Measurements from ENCODE around the gene PRR29. TPM values are rescaled to one million over a fixed set of nuclear protein-coding genes. Genes with fewer than 3 reads are reported as not detected.

Gene PRR29
- total and polyA plus RNA-seq, 4 donors, result 0.02 to 0.35 (median 0.14) TPM; not detected in 1

GRCh38 chr17:63984651-63985386 lies 13.3 kb upstream of the PRR29 start:
- TF ChIP-seq JUND (IDR thresholded peaks at IDR 0.05), result peak; percentile 94 to 95
- TF ChIP-seq RXRA (IDR thresholded peaks at IDR 0.05), result no peak
- no peak for TF ChIP-seq TAF1 (conservative IDR thresholded peaks at IDR 0.05)
- no peak for TF ChIP-seq YY1 (IDR thresholded peaks at IDR 0.05)
- TF ChIP-seq NR2F2 (IDR thresholded peaks at IDR 0.05), result peak; percentile 66
- no peak for TF ChIP-seq GABPA (IDR thresholded peaks at IDR 0.05 in 1 of 2, conservative IDR thresholded peaks at IDR 0.05 in 1 of 2)
- TF ChIP-seq SP1 (IDR thresholded peaks at IDR 0.05), result peak; percentile 14
- peak in 1 of 2 donors; percentile 31 for TF ChIP-seq RAD21 (IDR thresholded peaks at IDR 0.05)
- H3K27ac ChIP-seq (ENCODE audit: low read depth in 1 of 2, low read length in 2 of 2), result peak overlapping the region in 1 of 2 donors; percentile 43
- no peak overlapping the region for H3K4me3 ChIP-seq (ENCODE audit: low read depth in 1 of 3, low read length in 3 of 3)
- H3K9ac ChIP-seq (ENCODE audit: low read depth in 1 of 2, low read length in 2 of 2), result no peak overlapping the region
- H3K27me3 ChIP-seq (ENCODE audit: control insufficient read depth in 4 of 4, insufficient read depth in 4 of 4, low read length in 3 of 4), result no peaks in the 10 kb centered on the region
- WGBS, result 74% methylated on average over 16 of the region's 16 CpGs
- H3K4me1 ChIP-seq (ENCODE audit: control insufficient read depth in 4 of 4, insufficient read depth in 4 of 4, low read length in 3 of 4), result peaks cover 0 to 3% (median 0%) of the 10 kb centered on the region in 4 donors
- H3K36me3 ChIP-seq (ENCODE audit: control insufficient read depth in 4 of 4, insufficient read depth in 3 of 4, low read depth in 1 of 4, low read length in 3 of 4), result no peaks in the 10 kb centered on the region
- H3K9me3 ChIP-seq (ENCODE audit: control insufficient read depth in 4 of 4, low read length in 3 of 4), result peaks cover 0 to 7% (median 1%) of the 10 kb centered on the region in 4 donors
- DNase-seq (ENCODE audit: low spot score), result no peak

GRCh38 chr17:63985387-63986140 lies 12.6 kb upstream of the PRR29 start:
- Histone ChIP-seq H3K27ac (ENCODE audit: low read depth in 1 of 2, low read length in 2 of 2) (peak overlapping the region in 1 of 2 donors; percentile 19), H3K4me3 (ENCODE audit: low read depth in 1 of 3, low read length in 3 of 3) (no peak overlapping the region), H3K36me3 (ENCODE audit: control insufficient read depth in 4 of 4, insufficient read depth in 3 of 4, low read depth in 1 of 4, low read length in 3 of 4) (no peaks in the 10 kb centered on the region), H3K9me3 (ENCODE audit: control insufficient read depth in 4 of 4, low read length in 3 of 4) (peaks cover 0 to 7% (median 1%) of the 10 kb centered on the region in 4 donors), H3K4me1 (ENCODE audit: control insufficient read depth in 4 of 4, insufficient read depth in 4 of 4, low read length in 3 of 4) (peaks cover 0 to 3% (median 0%) of the 10 kb centered on the region in 4 donors), H3K27me3 (ENCODE audit: control insufficient read depth in 4 of 4, insufficient read depth in 4 of 4, low read length in 3 of 4) (no peaks in the 10 kb centered on the region), H3K9ac (ENCODE audit: low read depth in 1 of 2, low read length in 2 of 2) (no peak overlapping the region)
- WGBS, result 89% methylated on average over 13 of the region's 13 CpGs
- TF ChIP-seq YY1 (IDR thresholded peaks at IDR 0.05), result no peak
- TF ChIP-seq, protein P1, sequence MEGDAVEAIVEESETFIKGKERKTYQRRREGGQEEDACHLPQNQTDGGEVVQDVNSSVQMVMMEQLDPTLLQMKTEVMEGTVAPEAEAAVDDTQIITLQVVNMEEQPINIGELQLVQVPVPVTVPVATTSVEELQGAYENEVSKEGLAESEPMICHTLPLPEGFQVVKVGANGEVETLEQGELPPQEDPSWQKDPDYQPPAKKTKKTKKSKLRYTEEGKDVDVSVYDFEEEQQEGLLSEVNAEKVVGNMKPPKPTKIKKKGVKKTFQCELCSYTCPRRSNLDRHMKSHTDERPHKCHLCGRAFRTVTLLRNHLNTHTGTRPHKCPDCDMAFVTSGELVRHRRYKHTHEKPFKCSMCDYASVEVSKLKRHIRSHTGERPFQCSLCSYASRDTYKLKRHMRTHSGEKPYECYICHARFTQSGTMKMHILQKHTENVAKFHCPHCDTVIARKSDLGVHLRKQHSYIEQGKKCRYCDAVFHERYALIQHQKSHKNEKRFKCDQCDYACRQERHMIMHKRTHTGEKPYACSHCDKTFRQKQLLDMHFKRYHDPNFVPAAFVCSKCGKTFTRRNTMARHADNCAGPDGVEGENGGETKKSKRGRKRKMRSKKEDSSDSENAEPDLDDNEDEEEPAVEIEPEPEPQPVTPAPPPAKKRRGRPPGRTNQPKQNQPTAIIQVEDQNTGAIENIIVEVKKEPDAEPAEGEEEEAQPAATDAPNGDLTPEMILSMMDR (IDR thresholded peaks at IDR 0.05; ENCODE audit: low read depth, low read length, missing input control), result no peak
- no peak for TF ChIP-seq TAF1 (conservative IDR thresholded peaks at IDR 0.05)
- TF ChIP-seq FOXA1 (IDR thresholded peaks at IDR 0.05), result no peak
- no peak for TF ChIP-seq RAD21 (IDR thresholded peaks at IDR 0.05)
- TF ChIP-seq EGR1 (IDR thresholded peaks at IDR 0.05; ENCODE audit: low read depth in 2 of 2), result no peak
- TF ChIP-seq ZBTB33 (IDR thresholded peaks at IDR 0.05), result no peak
- TF ChIP-seq RXRA (IDR thresholded peaks at IDR 0.05), result no peak
- TF ChIP-seq GABPA (IDR thresholded peaks at IDR 0.05 in 1 of 2, conservative IDR thresholded peaks at IDR 0.05 in 1 of 2), result no peak
- no peak for TF ChIP-seq SP1 (IDR thresholded peaks at IDR 0.05)
- no peak for TF ChIP-seq JUND (IDR thresholded peaks at IDR 0.05)
- TF ChIP-seq, protein P2, sequence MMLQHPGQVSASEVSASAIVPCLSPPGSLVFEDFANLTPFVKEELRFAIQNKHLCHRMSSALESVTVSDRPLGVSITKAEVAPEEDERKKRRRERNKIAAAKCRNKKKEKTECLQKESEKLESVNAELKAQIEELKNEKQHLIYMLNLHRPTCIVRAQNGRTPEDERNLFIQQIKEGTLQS (IDR thresholded peaks at IDR 0.05), result no peak
- TF ChIP-seq FOXA2 (IDR thresholded peaks at IDR 0.05), result no peak
- no peak for TF ChIP-seq MAX (IDR thresholded peaks at IDR 0.05)
- TF ChIP-seq NR2F2 (IDR thresholded peaks at IDR 0.05), result no peak
- no peak for TF ChIP-seq HNF4G (IDR thresholded peaks at IDR 0.05)
- DNase-seq (ENCODE audit: low spot score), result no peak
